Neural cell (in vitro differentiated cells): ENCODE measurements around the gene SPECC1. TPM values are rescaled to one million over a fixed set of nuclear protein-coding genes. Genes with fewer than 3 reads are reported as not detected.

Experiments
- H2AFZ ChIP-seq: fragments of 200-600, 300-800 bp; sonication (generic), shearing (Covaris generic); 2 replicates; pipeline ENCODE4 v1.6.0; 2014; ENCODE audit warnings: low read depth, mild to moderate bottlenecking, antibody characterized with exemption, low read length, moderate library complexity
- H3F3A ChIP-seq: fragments of 200-600 bp; shearing (Covaris generic); 2 replicates; pipeline ENCODE4 v1.6.1; 2016; ENCODE audit warnings: mild to moderate bottlenecking, moderate library complexity, mixed read lengths, antibody characterized with exemption, low read length; ENCODE audit not compliant: insufficient read depth, poor library complexity, severe bottlenecking
- H3K27ac ChIP-seq: fragments of 200-600, 300-800 bp; sonication (generic), shearing (Covaris generic); 2 replicates; pipeline ENCODE4 v1.5.1; 2014; ENCODE audit warnings: mild to moderate bottlenecking, low read length, moderate library complexity
- H3K27me3 ChIP-seq: fragments of 300-800, 200-600 bp; sonication (generic), shearing (Covaris generic); 2 replicates; pipeline ENCODE4 v1.6.0; 2014; ENCODE audit warnings: mild to moderate bottlenecking, low read depth, low read length, moderate library complexity; ENCODE audit not compliant: insufficient read depth
- H3K36me3 ChIP-seq: fragments of 300-800, 200-600 bp; sonication (generic), shearing (Covaris generic); 2 replicates; pipeline ENCODE4 v1.5.1; 2014; ENCODE audit warnings: mild to moderate bottlenecking, antibody characterized with exemption, low read length, moderate library complexity; ENCODE audit not compliant: insufficient read depth
- H3K4me2 ChIP-seq: fragments of 300-800, 200-600 bp; sonication (generic), shearing (Covaris generic); 2 replicates; pipeline ENCODE4 v1.6.0; 2014; ENCODE audit warnings: mild to moderate bottlenecking, low read length
- H3K4me3 ChIP-seq: fragments of 300-800, 200-600 bp; sonication (generic), shearing (Covaris generic); 2 replicates; pipeline ENCODE4 v1.5.1; 2014; ENCODE audit warnings: mild to moderate bottlenecking, low read length, moderate library complexity
- H3K79me2 ChIP-seq: fragments of 200-600 bp; shearing (Covaris generic); replicated peaks from 2 replicates; pipeline ENCODE4 v1.6.0; 2014; ENCODE audit warnings: mild to moderate bottlenecking, low read length, moderate library complexity; ENCODE audit not compliant: insufficient read depth
- H3K9ac ChIP-seq: fragments of 300-800, 200-600 bp; sonication (generic), shearing (Covaris generic); 2 replicates; pipeline ENCODE4 v1.6.1; 2016; ENCODE audit warnings: mild to moderate bottlenecking, low read length, mixed read lengths
- H3K9me2 ChIP-seq: fragments of 200-600 bp; shearing (Covaris generic); 2 replicates; pipeline ENCODE4 v1.6.1; 2016; ENCODE audit warnings: mild to moderate bottlenecking, low read length, mixed read lengths; ENCODE audit not compliant: insufficient read depth
- H3K9me3 ChIP-seq: fragments of 200-600, 300-800 bp; sonication (generic), shearing (Covaris generic); 2 replicates; pipeline ENCODE4 v1.6.1; 2016; ENCODE audit warnings: mild to moderate bottlenecking, mixed run types, low read length, moderate library complexity, mixed read lengths
- H4K20me1 ChIP-seq: fragments of 200-600 bp; shearing (Covaris generic); 2 replicates; pipeline ENCODE4 v1.6.1; 2016; ENCODE audit warnings: mild to moderate bottlenecking, mixed run types; ENCODE audit not compliant: insufficient read depth
- CTCF ChIP-seq: fragments of 450-650 bp; IDR thresholded peaks from 2 replicates; pipeline ENCODE4 v1.5.1; 2014; ENCODE audit warnings: antibody characterized with exemption, mild to moderate bottlenecking, moderate library complexity; ENCODE audit not compliant: poor library complexity, severe bottlenecking
- EP300 ChIP-seq: fragments of 450-650 bp; conservative IDR thresholded peaks from 2 replicates; pipeline ENCODE4 v1.6.1; 2014; ENCODE audit warnings: antibody characterized with exemption, mild to moderate bottlenecking, moderate library complexity; ENCODE audit not compliant: poor library complexity, severe bottlenecking
- EZH2 ChIP-seq: fragments of 200-600, 300-800 bp; shearing (Covaris generic), sonication (generic); IDR thresholded peaks from 2 replicates; pipeline ENCODE4 v1.6.1; 2014; ENCODE audit warnings: antibody characterized with exemption, low read length, borderline replicate concordance, mild to moderate bottlenecking; ENCODE audit not compliant: insufficient read depth, poor library complexity, severe bottlenecking
- MXI1 ChIP-seq: fragments of 450-650 bp; conservative IDR thresholded peaks from 2 replicates; pipeline ENCODE4 v1.6.1; 2014; ENCODE audit warnings: antibody characterized with exemption, mild to moderate bottlenecking; ENCODE audit not compliant: poor library complexity, severe bottlenecking
- POLR2AphosphoS5 ChIP-seq: IDR thresholded peaks from 2 replicates; pipeline ENCODE4 v1.6.1; 2012
- RAD21 ChIP-seq: fragments of 450-650 bp; conservative IDR thresholded peaks from 2 replicates; pipeline ENCODE4 v1.6.1; 2014; ENCODE audit warnings: antibody characterized with exemption, mild to moderate bottlenecking, moderate library complexity
- REST ChIP-seq: IDR thresholded peaks from 2 replicates; pipeline ENCODE4 v1.6.1; 2012; ENCODE audit warnings: borderline replicate concordance
- SMC3 ChIP-seq: fragments of 450-650 bp; conservative IDR thresholded peaks from 2 replicates; pipeline ENCODE4 v1.6.1; 2014; ENCODE audit warnings: antibody characterized with exemption, mild to moderate bottlenecking, moderate library complexity; ENCODE audit not compliant: poor library complexity
- TAF1 ChIP-seq: IDR thresholded peaks from 2 replicates; pipeline ENCODE4 v1.6.1; 2012; ENCODE audit warnings: low read depth
- polyA plus RNA-seq: library from polyadenylated mRNA; depleted of rRNA; stranded (reverse); fragments of >200 nt; gene quantifications from 2 replicates; pipeline ENCODE4 v1.2.3, GENCODE V29; 2014

SPECC1 gene
- polyA plus RNA-seq, 1 donor from 2014 or later = 8.6 TPM

- TF ChIP-seq MXI1 (no peak), SMC3 (no peak), REST (no peak), RAD21 (no peak), EZH2 (no peak)
- H3K27me3 ChIP-seq = no peaks in the 10 kb centered on the region
- H3K9me3 ChIP-seq = no peaks in the 10 kb centered on the region
- H2AFZ ChIP-seq = no peak overlapping the region
- no peak overlapping the region for H3K4me2 ChIP-seq
- H3K9me2 ChIP-seq = no peaks in the 10 kb centered on the region
- H3K36me3 ChIP-seq = no peaks in the 10 kb centered on the region
- H3F3A ChIP-seq = no peaks in the 10 kb centered on the region
- no peaks in the 10 kb centered on the region for H3K79me2 ChIP-seq
- H4K20me1 ChIP-seq = no peaks in the 10 kb centered on the region
- H3K27ac ChIP-seq = no peak overlapping the region
- H3K9ac ChIP-seq = no peak overlapping the region
- H3K4me3 ChIP-seq = no peak overlapping the region
Measured at GRCh38 chr17:20032636-20033035, 23.5 kb downstream of the SPECC1 start.

GRCh38 chr17:20033415-20033814, 24.3 kb downstream of the SPECC1 start:
- no peak overlapping the region for H2AFZ ChIP-seq
- TF ChIP-seq MXI1 (no peak), SMC3 (no peak), POLR2AphosphoS5 (no peak), EP300 (no peak), CTCF (no peak), TAF1 (no peak), EZH2 (no peak), RAD21 (no peak), REST (no peak)
- H3K4me3 ChIP-seq = no peak overlapping the region
- H4K20me1 ChIP-seq = no peaks in the 10 kb centered on the region
- H3F3A ChIP-seq = no peaks in the 10 kb centered on the region
- H3K9ac ChIP-seq = no peak overlapping the region
- H3K27me3 ChIP-seq = no peaks in the 10 kb centered on the region
- no peaks in the 10 kb centered on the region for H3K9me2 ChIP-seq
- no peaks in the 10 kb centered on the region for H3K9me3 ChIP-seq
- H3K4me2 ChIP-seq = no peak overlapping the region
- no peaks in the 10 kb centered on the region for H3K36me3 ChIP-seq
- H3K27ac ChIP-seq = no peak overlapping the region
- H3K79me2 ChIP-seq = no peaks in the 10 kb centered on the region
